Lower lobe of right lung (tissue), 2 donors: ENCODE data around the gene KCNJ14. TPM values are rescaled to one million over a fixed set of nuclear protein-coding genes. Genes with fewer than 3 reads are reported as not detected.
A peak's percentile ranks its signal among the peaks of the same experiment; 100 is the strongest.

ENCODE experiments used
- ATAC-seq, 2 donors: fragments of 200-7000 bp; cut with Tn5 transposase; one replicate each; pipeline ENCODE4 v1.9.1; 2020 to 2022; ENCODE audit warnings: mild to moderate bottlenecking in 2 of 2, moderate library complexity in 2 of 2
- DNase-seq: peaks from one replicate; pipeline ENCODE4 v3.0.0-alpha.2; 2020
- H3K27ac ChIP-seq: fragments of 200-600 bp; one replicate; pipeline ENCODE4 v1.8.0; 2022
- H3K27me3 ChIP-seq: fragments of 200-600 bp; one replicate; pipeline ENCODE4 v1.8.0; 2022; ENCODE audit warnings: low read depth
- H3K36me3 ChIP-seq: fragments of 200-600 bp; one replicate; pipeline ENCODE4 v1.8.0; 2022; ENCODE audit warnings: mild to moderate bottlenecking
- H3K4me1 ChIP-seq: fragments of 200-600 bp; one replicate; pipeline ENCODE4 v1.8.0; 2022
- H3K4me3 ChIP-seq: fragments of 200-600 bp; one replicate; pipeline ENCODE4 v1.8.0; 2022; ENCODE audit warnings: mild to moderate bottlenecking
- H3K9me3 ChIP-seq: fragments of 200-600 bp; one replicate; pipeline ENCODE4 v1.8.0; 2022
- intact Hi-C: fragments of 100-400 bp; cut with DNase I; formaldehyde crosslinking; loops from one replicate; pipeline ENCODE4 v1.11.0; 2022
- long read RNA-seq: library from polyadenylated mRNA; unstranded; transcript quantifications from one replicate; pipeline ENCODE4 v2.0.0, GENCODE V29; 2021
- total RNA-seq: library from RNA; stranded (reverse); fragmentation: NEBNext Ultra II Directional; extraction: Animal tissue kit (Norgen Biotek cat#: 25700); gene quantifications from one replicate; pipeline ENCODE4 v1.2.1, GENCODE V29; 2021
- TF ChIP-seq, protein P1 (sequence below): fragments of 200-600 bp; IDR thresholded peaks from one replicate; pipeline ENCODE4 v1.8.0; 2022; ENCODE audit warnings: antibody characterized with exemption, mild to moderate bottlenecking
- donor health status: DM: no; HTN: yes; CAD: no; lungs with severe emphysema.

The KCNJ14 gene
- 0.71 TPM for total RNA-seq
- long read RNA-seq, partial matches to known transcripts: 0 of 2 reads
- long read RNA-seq, other reads (novel, unspliced or antisense): 2 of 2 reads

DNA sequence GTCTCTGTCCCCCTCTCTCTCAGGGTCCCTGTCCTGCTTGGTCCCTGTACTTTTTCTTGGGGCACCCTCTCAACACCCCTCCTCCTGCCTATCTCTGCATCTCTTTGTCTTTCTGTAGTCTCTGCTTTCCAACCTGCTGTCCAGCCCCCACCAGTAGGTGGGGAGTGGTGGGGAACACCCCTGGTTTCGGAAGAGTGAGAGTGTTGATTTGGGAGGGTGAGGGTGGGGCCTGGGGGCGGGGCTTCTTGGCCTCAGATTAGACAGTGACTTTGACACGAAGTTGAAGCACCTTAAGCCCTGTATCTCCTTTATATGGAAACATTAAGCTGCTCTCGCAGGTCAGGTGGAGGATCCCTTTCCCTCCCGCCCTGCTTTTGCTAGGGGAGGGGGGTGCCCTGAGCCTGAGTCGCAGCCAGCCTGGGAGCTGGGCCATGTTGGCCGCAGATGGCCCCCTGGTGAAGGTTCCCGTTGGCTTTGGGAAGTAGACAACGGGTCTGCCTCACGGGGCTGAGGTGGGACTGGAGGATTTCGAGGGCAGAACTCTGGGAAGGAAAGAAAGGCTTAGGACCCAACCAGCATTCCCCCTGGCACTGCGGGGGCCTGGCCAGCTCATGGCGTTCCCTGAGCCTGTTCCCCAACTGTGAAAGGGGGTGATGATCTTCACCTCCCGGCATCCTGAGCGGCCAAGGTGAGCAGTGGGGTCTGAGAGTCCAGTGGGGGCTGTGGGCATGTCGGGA, at the start of gene KCNJ14:
KCNJ14 (plus strand) TSS at position 404 of the 737 bp plus-strand sequence. CDS start 6,151 bp downstream, outside the sequence.
- H3K4me1 ChIP-seq: no peaks in the 10 kb centered on the region
- H3K27me3 ChIP-seq: no peaks in the 10 kb centered on the region
- peak; percentile 28 for DNase-seq
- H3K4me3 ChIP-seq: no peak within 1 kb of the TSS
- ATAC-seq: no peak
- intact Hi-C loops: no loop called here
- TF ChIP-seq, protein P1, sequence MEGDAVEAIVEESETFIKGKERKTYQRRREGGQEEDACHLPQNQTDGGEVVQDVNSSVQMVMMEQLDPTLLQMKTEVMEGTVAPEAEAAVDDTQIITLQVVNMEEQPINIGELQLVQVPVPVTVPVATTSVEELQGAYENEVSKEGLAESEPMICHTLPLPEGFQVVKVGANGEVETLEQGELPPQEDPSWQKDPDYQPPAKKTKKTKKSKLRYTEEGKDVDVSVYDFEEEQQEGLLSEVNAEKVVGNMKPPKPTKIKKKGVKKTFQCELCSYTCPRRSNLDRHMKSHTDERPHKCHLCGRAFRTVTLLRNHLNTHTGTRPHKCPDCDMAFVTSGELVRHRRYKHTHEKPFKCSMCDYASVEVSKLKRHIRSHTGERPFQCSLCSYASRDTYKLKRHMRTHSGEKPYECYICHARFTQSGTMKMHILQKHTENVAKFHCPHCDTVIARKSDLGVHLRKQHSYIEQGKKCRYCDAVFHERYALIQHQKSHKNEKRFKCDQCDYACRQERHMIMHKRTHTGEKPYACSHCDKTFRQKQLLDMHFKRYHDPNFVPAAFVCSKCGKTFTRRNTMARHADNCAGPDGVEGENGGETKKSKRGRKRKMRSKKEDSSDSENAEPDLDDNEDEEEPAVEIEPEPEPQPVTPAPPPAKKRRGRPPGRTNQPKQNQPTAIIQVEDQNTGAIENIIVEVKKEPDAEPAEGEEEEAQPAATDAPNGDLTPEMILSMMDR: no peak
- H3K27ac ChIP-seq: no peak within 1 kb of the TSS
- no peaks in the 10 kb centered on the region for H3K9me3 ChIP-seq
- H3K36me3 ChIP-seq: peaks cover 66% of the 10 kb centered on the region

DNA sequence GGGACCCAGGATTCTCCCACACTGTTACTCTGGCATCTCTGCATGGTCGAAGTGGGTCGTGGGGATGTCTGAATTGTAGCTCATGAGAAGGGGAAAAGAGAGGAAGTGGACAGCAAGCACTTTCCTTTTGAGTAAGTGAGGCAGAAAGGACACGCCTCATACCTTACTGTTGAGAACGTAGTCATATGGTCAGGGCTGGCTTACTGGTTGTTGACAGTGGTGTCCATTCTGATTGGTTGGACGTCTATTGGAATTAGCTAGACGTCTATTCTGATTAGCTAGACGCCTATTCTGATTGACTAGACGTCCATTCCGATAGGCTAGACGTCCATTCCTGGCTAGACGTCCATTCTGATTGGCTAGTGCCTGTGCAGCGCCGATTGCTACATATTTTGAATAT, 49.5 kb upstream of the KCNJ14 start:
- Histone ChIP-seq H3K27me3 (peaks cover 6% of the 10 kb centered on the region), H3K9me3 (no peaks in the 10 kb centered on the region), H3K36me3 (no peaks in the 10 kb centered on the region), H3K4me1 (no peaks in the 10 kb centered on the region), H3K4me3 (no peak overlapping the region), H3K27ac (no peak overlapping the region)
- intact Hi-C loops: no loop called here
- DNase-seq: no peak
- TF ChIP-seq, protein P1: no peak
- ATAC-seq: no peak

DNA sequence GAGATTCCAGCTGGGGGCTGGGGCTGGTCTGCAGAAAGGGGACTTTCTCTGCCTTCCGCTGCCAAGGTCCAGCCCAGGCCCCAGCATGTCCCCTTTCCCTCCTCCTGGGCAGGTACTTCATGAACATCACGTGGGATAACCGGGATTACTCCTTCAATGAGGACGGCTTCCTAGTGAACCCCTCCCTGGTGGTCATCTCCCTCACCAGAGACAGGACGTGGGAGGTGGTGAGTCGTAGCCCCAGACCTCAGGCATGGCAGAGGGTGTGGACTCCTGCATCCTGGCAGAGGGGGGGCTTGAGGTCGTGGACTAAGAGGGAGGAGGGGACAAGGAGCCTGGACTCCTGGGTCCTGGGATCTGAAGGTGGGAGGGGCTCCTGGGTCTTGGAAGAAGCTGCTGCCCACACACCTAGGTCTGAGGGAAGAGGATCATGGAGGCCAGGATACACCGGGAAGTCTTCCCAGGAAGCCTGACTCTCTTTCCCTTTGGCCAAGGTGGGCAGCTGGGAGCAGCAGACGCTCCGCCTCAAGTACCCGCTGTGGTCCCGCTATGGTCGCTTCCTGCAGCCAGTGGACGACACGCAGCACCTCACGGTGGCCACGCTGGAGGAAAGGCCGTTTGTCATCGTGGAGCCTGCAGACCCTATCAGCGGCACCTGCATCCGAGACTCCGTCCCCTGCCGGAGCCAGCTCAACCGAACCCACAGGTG, 41.3 kb upstream of the KCNJ14 start:
- peaks cover 28% of the 10 kb centered on the region for H3K27me3 ChIP-seq
- DNase-seq: no peak
- ATAC-seq: peak in 1 of 2 donors; percentile 15
- no peaks in the 10 kb centered on the region for H3K36me3 ChIP-seq
- H3K4me1 ChIP-seq: no peaks in the 10 kb centered on the region
- peak overlapping the region; percentile 29 for H3K4me3 ChIP-seq
- intact Hi-C loops: no loop called here
- TF ChIP-seq, protein P1: no peak
- no peak overlapping the region for H3K27ac ChIP-seq
- H3K9me3 ChIP-seq: no peaks in the 10 kb centered on the region

DNA sequence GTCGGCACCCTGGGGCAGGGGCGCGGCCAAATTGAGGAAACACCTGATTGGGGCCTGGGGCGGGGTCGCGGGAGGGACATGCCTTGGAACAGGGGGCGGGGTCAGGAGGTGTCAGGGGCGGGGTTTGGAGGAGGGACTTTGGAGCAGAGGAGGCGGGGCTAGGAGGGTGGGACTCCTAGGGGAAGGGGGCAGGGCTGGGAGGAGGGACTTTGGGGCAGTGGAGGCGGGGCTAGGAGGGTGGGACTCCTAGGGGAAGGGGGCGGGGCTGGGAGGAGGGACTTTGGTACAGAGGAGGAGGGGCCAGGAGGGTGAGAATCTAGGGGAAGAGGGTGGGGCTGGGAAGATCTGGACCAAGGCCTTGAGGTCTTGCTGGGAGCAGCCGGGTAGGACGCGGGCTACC, 40.0 kb upstream of the KCNJ14 start:
- intact Hi-C loops: no loop called here
- TF ChIP-seq, protein P1: no peak
- Histone ChIP-seq H3K4me3 (peak overlapping the region; percentile 37), H3K27me3 (peaks cover 28% of the 10 kb centered on the region), H3K36me3 (no peaks in the 10 kb centered on the region), H3K4me1 (no peaks in the 10 kb centered on the region), H3K27ac (no peak overlapping the region), H3K9me3 (no peaks in the 10 kb centered on the region)
- DNase-seq: peak; percentile 89
- peak; percentile 87 to 94 for ATAC-seq

DNA sequence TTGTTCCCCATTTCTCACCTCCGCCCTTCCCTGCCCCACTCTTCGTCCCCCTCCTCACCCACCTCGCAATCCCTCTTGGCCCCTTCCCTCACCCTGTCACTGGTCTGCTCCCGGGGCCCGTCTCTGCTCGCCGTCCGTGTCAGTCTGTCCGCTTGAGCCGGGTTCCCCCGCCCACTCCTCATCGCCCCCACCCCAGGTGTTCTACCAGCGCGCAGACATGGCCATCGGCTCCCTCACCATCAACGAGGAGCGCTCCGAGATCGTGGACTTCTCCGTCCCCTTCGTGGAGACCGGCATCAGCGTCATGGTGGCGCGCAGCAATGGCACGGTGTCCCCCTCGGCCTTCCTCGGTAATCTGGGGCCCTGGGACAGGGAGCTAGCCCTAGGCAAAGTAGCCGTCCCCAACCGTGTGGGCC, 39.6 kb upstream of the KCNJ14 start:
- intact Hi-C loops: no loop called here
- Histone ChIP-seq H3K4me3 (peak overlapping the region; percentile 37), H3K36me3 (no peaks in the 10 kb centered on the region), H3K9me3 (no peaks in the 10 kb centered on the region), H3K27me3 (peaks cover 28% of the 10 kb centered on the region), H3K27ac (no peak overlapping the region), H3K4me1 (no peaks in the 10 kb centered on the region)
- no peak for DNase-seq
- no peak for ATAC-seq
- TF ChIP-seq, protein P1: no peak
